PC-9 (cell line): ENCODE data around the gene ELK4. TPM values are rescaled to one million over a fixed set of nuclear protein-coding genes. Genes with fewer than 3 reads are reported as not detected.

Source experiments
- BruUV-seq: library from RNA; stranded (reverse); fragments of 400-500 nt; replicated peaks from 2 replicates; lab custom pipeline; 2021; lab: Mats Ljungman, UMichigan
- CTCF ChIA-PET: fragments of 300-600 bp; sonication (Branson Sonifier 250); formaldehyde crosslinking; loops from one replicate; lab custom pipeline; 2022; ENCODE audit warnings: antibody characterized with exemption; lab: Charles Lee
- POLR2A ChIA-PET: fragments of 300-600 bp; sonication (Branson Sonifier 250); formaldehyde crosslinking; loops from one replicate; lab custom pipeline; 2022; ENCODE audit warnings: antibody characterized with exemption; ENCODE audit not compliant: unreplicated experiment; lab: Charles Lee
- DNase-seq, 2 experiments: peaks; one replicate each; pipeline versions ENCODE4 v3.0.0 to v3.0.0-alpha.2; 2015 to 2022; ENCODE audit warnings: mixed read lengths in 1 of 2
- H2AFZ ChIP-seq: fragments of 200-600 bp; sonication (generic); 2 replicates; pipeline ENCODE4 v1.8.1; 2017; ENCODE audit warnings: antibody characterized with exemption
- H3F3A ChIP-seq: fragments of 200-600 bp; sonication (generic); 2 replicates; pipeline ENCODE4 v1.8.1; 2017; ENCODE audit warnings: antibody characterized with exemption, mild to moderate bottlenecking, low read depth; ENCODE audit not compliant: insufficient read depth
- H3K27ac ChIP-seq: fragments of 200-600 bp; sonication (generic); 2 replicates; pipeline ENCODE4 v1.6.1; 2016; ENCODE audit warnings: mixed run types
- H3K27me3 ChIP-seq: fragments of 200-600 bp; sonication (generic); 2 replicates; pipeline ENCODE4 v1.6.1; 2016; ENCODE audit warnings: low read depth, mixed run types; ENCODE audit not compliant: insufficient read depth
- H3K36me3 ChIP-seq: fragments of 200-600 bp; sonication (generic); 2 replicates; pipeline ENCODE4 v1.6.1; 2016; ENCODE audit warnings: low read depth, mixed run types
- H3K4me1 ChIP-seq: fragments of 200-600 bp; sonication (generic); replicated peaks from 2 replicates; pipeline ENCODE4 v1.6.1; 2016; ENCODE audit warnings: mixed run types; ENCODE audit not compliant: insufficient read depth
- H3K4me2 ChIP-seq: fragments of 200-600 bp; sonication (generic); 2 replicates; pipeline ENCODE4 v1.6.1; 2017; ENCODE audit warnings: mixed run types
- H3K4me3 ChIP-seq: fragments of 200-600 bp; sonication (generic); 2 replicates; pipeline ENCODE4 v1.6.1; 2016; ENCODE audit warnings: mixed run types
- H3K79me2 ChIP-seq: fragments of 200-600 bp; sonication (generic); 2 replicates; pipeline ENCODE4 v1.6.1; 2017; ENCODE audit warnings: low read depth, mixed run types
- H3K9me2 ChIP-seq: fragments of 200-600 bp; sonication (generic); 2 replicates; pipeline ENCODE4 v1.8.1; 2017; ENCODE audit warnings: mild to moderate bottlenecking; ENCODE audit not compliant: insufficient read depth
- H3K9me3 ChIP-seq: fragments of 200-600 bp; sonication (generic); 2 replicates; pipeline ENCODE4 v1.8.1; 2016; ENCODE audit warnings: low read depth; ENCODE audit not compliant: insufficient read depth
- H4K20me1 ChIP-seq: fragments of 200-600 bp; sonication (generic); 2 replicates; pipeline ENCODE4 v1.8.1; 2017; ENCODE audit not compliant: insufficient read depth
- EZH2 ChIP-seq: fragments of 200-600 bp; sonication (generic); IDR thresholded peaks from 2 replicates; pipeline ENCODE4 v1.8.0; 2017; ENCODE audit warnings: antibody characterized with exemption, low read depth
- intact Hi-C: fragments of 100-400 bp; cut with micrococcal nuclease; formaldehyde crosslinking; loops from one replicate; pipeline ENCODE4 v1.10.0; 2022; ENCODE audit not compliant: unreplicated experiment
- total RNA-seq: library from RNA; stranded (reverse); gene quantifications from 2 replicates; pipeline ENCODE4 v1.2.3, GENCODE V29; 2021
- TF ChIP-seq, protein P1 (sequence below): fragments of 200-600 bp; sonication (generic); conservative IDR thresholded peaks from 2 replicates; pipeline ENCODE4 v1.6.1; 2017; ENCODE audit warnings: mixed run types, antibody characterized with exemption, mild to moderate bottlenecking, moderate library complexity

The ELK4 gene
- total RNA-seq, 1 experiment from 2014 or later: 48.1 TPM

DNA sequence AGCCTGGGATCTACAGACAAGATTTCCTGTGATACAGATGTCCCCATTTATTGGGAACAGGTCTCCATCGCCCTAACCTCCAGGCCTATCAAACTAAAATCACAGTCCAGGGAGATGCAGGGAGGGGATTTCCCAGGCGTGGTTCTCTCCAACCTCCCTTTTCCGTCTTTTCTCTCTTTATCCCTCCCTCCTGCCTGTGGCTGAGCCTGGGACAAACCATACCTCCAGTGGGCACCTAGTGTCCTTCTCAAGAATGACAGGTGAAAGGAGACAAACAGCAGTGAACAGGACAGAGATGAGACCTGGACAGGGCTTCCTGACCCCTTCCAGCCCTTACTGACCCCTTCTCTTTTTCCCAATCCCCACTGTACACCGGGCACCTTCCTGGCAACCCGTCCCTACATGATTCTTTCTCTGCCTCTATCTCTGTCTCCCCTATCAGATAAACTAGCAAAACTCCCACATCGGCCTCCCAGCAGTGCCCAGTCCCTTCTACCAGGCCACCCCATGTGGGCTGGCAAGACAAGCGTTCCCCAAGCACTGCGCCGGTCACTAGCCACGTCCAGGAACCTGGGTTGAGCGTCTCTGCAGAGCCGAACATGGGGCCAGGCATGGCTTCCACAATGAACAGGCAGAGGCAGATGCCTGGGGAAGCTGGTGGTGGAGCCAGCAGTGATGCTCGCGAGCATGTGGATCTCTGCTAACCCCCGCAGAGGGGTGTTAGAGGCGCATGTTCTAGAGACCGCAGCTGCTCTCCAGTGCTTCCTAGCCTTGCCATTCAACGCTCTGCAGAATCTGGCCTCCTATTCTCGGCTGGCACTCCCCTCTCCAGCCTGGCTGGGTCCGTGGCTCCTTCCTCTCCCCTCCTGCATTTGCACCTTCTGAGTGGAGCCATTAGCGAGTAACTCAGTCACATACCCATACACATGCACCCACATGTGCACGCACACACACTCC is 54.7 kb downstream of the ELK4 start:
- Histone ChIP-seq H3K36me3 (no peaks in the 10 kb centered on the region), H3K4me1 (peaks cover 36% of the 10 kb centered on the region), H3K27ac (no peak overlapping the region), H4K20me1 (no peaks in the 10 kb centered on the region), H3K79me2 (no peaks in the 10 kb centered on the region), H3K27me3 (no peaks in the 10 kb centered on the region), H3K9me2 (no peaks in the 10 kb centered on the region), H2AFZ (no peak overlapping the region), H3K4me3 (no peak overlapping the region), H3F3A (peaks cover 16% of the 10 kb centered on the region), H3K4me2 (no peak overlapping the region), H3K9me3 (no peaks in the 10 kb centered on the region)
- intact Hi-C loops: no loop called here
- CTCF ChIA-PET: no interaction called here
- no TSS peak for BruUV-seq
- TF ChIP-seq, protein P1, sequence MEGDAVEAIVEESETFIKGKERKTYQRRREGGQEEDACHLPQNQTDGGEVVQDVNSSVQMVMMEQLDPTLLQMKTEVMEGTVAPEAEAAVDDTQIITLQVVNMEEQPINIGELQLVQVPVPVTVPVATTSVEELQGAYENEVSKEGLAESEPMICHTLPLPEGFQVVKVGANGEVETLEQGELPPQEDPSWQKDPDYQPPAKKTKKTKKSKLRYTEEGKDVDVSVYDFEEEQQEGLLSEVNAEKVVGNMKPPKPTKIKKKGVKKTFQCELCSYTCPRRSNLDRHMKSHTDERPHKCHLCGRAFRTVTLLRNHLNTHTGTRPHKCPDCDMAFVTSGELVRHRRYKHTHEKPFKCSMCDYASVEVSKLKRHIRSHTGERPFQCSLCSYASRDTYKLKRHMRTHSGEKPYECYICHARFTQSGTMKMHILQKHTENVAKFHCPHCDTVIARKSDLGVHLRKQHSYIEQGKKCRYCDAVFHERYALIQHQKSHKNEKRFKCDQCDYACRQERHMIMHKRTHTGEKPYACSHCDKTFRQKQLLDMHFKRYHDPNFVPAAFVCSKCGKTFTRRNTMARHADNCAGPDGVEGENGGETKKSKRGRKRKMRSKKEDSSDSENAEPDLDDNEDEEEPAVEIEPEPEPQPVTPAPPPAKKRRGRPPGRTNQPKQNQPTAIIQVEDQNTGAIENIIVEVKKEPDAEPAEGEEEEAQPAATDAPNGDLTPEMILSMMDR: no peak
- no peak for TF ChIP-seq EZH2
- DNase-seq: no peak
- POLR2A ChIA-PET: interaction anchor here (0.6 to 1.0 kb wide), 2 partner anchors 11 to 1388 kb away, joined by 3 read pairs; no protein-coding TSS in a partner anchor

DNA sequence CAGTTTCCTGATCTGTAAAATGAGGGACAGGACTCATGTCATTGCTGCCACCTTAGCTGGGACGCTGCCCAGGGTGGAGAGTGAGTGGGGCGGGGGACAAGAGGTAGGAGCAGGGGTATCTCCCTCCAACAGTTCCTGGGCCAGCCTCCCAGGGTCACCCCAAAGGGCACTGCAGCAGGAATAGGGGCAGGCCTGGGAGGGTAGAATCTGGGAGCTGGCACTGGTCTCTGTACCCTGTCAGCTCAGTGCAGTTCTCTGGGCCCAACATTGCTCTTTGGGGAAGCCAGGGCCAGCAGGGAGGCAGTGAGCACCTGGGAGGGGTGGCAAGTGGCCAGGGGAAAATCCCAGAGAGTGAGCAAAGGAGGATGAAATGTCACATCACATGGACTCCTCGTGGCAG is 55.8 kb downstream of the ELK4 start:
- no peaks in the 10 kb centered on the region for H3K9me2 ChIP-seq
- H3K27ac ChIP-seq: no peak overlapping the region
- no peaks in the 10 kb centered on the region for H3K27me3 ChIP-seq
- TF ChIP-seq, protein P1: no peak
- no peak for TF ChIP-seq EZH2
- H3F3A ChIP-seq: peaks cover 16% of the 10 kb centered on the region
- H3K4me2 ChIP-seq: no peak overlapping the region
- no peak overlapping the region for H2AFZ ChIP-seq
- POLR2A ChIA-PET: no interaction called here
- no peaks in the 10 kb centered on the region for H3K79me2 ChIP-seq
- no peaks in the 10 kb centered on the region for H3K36me3 ChIP-seq
- no peaks in the 10 kb centered on the region for H3K9me3 ChIP-seq
- intact Hi-C loops: no loop called here
- DNase-seq: no peak
- no TSS peak for BruUV-seq
- peaks cover 35% of the 10 kb centered on the region for H3K4me1 ChIP-seq
- no peak overlapping the region for H3K4me3 ChIP-seq
- no peaks in the 10 kb centered on the region for H4K20me1 ChIP-seq
- CTCF ChIA-PET: no interaction called here

DNA sequence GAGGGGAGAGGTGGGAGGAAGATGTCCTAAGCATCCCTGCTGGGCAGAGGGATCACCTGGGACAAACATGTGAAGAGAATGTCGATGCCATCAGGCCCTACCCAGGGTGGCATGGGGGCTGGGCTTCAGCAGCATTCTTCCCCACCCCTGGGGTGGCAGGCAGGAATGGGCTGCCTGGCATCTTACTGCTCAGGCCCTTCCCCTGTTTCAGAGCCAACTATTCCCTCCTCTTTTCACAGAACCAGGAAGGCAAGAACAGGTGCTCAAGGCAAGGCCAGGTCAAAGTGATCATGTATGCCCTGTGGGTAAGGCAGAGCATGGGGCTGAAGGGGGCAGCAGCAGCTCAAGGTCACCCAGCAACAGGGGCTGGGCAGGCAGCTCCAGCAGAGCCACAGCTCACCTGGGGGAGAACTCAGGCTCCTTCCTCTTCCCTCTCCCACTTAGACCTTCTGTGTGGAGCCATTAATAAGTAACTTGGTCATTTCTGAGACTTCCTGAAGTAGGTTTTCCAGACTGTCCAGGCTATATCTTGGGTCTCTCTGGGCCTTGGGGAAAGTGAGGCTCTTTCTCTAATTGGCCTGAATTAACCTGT is 56.4 kb downstream of the ELK4 start:
- DNase-seq: no peak
- ChIA-PET CTCF (no interaction called here), POLR2A (no interaction called here)
- Histone ChIP-seq H3K9me3 (no peaks in the 10 kb centered on the region), H3K79me2 (no peaks in the 10 kb centered on the region), H3K4me3 (no peak overlapping the region), H3K4me2 (no peak overlapping the region), H3K27ac (no peak overlapping the region), H3K9me2 (no peaks in the 10 kb centered on the region), H3K27me3 (no peaks in the 10 kb centered on the region), H3K4me1 (peaks cover 29% of the 10 kb centered on the region), H3K36me3 (no peaks in the 10 kb centered on the region), H4K20me1 (no peaks in the 10 kb centered on the region), H2AFZ (no peak overlapping the region), H3F3A (peaks cover 16% of the 10 kb centered on the region)
- intact Hi-C loops: no loop called here
- TF ChIP-seq, protein P1: no peak
- TF ChIP-seq EZH2: no peak
- no TSS peak for BruUV-seq
